H9 (cell line): ENCODE measurements around the gene ELMOD1. TPM values are rescaled to one million over a fixed set of nuclear protein-coding genes. Genes with fewer than 3 reads are reported as not detected.

Source experiments
- DNase-seq: peaks from one replicate; pipeline ENCODE4 v3.0.0-alpha.2; 2017
- H2AFZ ChIP-seq: one replicate; pipeline ENCODE4 v1.6.1; 2013; ENCODE audit warnings: mild to moderate bottlenecking, low read length, control low read depth, moderate library complexity
- H2AK5ac ChIP-seq: 2 replicates; pipeline ENCODE4 v1.6.1; 2013; ENCODE audit warnings: low read length, control low read depth, mixed read lengths; ENCODE audit not compliant: insufficient read length
- H2BK120ac ChIP-seq: one replicate; pipeline ENCODE4 v1.6.1; 2013; ENCODE audit warnings: low read depth, mild to moderate bottlenecking, low read length, control low read depth, inconsistent platforms; ENCODE audit not compliant: poor library complexity, severe bottlenecking
- H2BK12ac ChIP-seq: 2 replicates; pipeline ENCODE4 v1.6.1; 2013; ENCODE audit warnings: low read length, control low read depth, mixed read lengths, low read depth; ENCODE audit not compliant: insufficient read length
- H2BK15ac ChIP-seq: 2 replicates; pipeline ENCODE4 v1.6.1; 2013; ENCODE audit warnings: low read depth, low read length, control low read depth
- H2BK20ac ChIP-seq: one replicate; pipeline ENCODE4 v1.6.1; 2013; ENCODE audit warnings: low read depth, mild to moderate bottlenecking, low read length, control low read depth, inconsistent platforms; ENCODE audit not compliant: poor library complexity, severe bottlenecking
- H2BK5ac ChIP-seq: 2 replicates; pipeline ENCODE4 v1.6.1; 2013; ENCODE audit warnings: low read length, control low read depth, mixed read lengths; ENCODE audit not compliant: insufficient read length
- H3K14ac ChIP-seq: 2 replicates; pipeline ENCODE4 v1.6.1; 2013; ENCODE audit warnings: low read length, control low read depth; ENCODE audit not compliant: insufficient read depth
- H3K18ac ChIP-seq: 2 replicates; pipeline ENCODE4 v1.6.1; 2013; ENCODE audit warnings: low read depth, mild to moderate bottlenecking, mixed read lengths, low read length, control low read depth; ENCODE audit not compliant: insufficient read length
- H3K23ac ChIP-seq: 2 replicates; pipeline ENCODE4 v1.6.1; 2013; ENCODE audit warnings: low read length, control low read depth, mixed read lengths, low read depth; ENCODE audit not compliant: insufficient read length
- H3K23me2 ChIP-seq: 2 replicates; pipeline ENCODE4 v1.6.1; 2013; ENCODE audit warnings: low read depth, mild to moderate bottlenecking, mixed read lengths, low read length, control low read depth; ENCODE audit not compliant: insufficient read length, poor library complexity, severe bottlenecking
- H3K27ac ChIP-seq: 2 replicates; pipeline ENCODE4 v1.5.1; 2013; ENCODE audit warnings: low read length, control low read depth, mixed read lengths, low read depth; ENCODE audit not compliant: insufficient read length
- H3K27me3 ChIP-seq: 2 replicates; pipeline ENCODE4 v1.6.1; 2013; ENCODE audit warnings: low read length, control low read depth, inconsistent platforms; ENCODE audit not compliant: insufficient read depth
- H3K4ac ChIP-seq: 2 replicates; pipeline ENCODE4 v1.6.1; 2013; ENCODE audit warnings: low read depth, mild to moderate bottlenecking, control low read depth, inconsistent platforms, low read length, moderate library complexity
- H3K4me1 ChIP-seq: 2 replicates; pipeline ENCODE4 v1.6.1; 2013; ENCODE audit warnings: low read length, control low read depth, inconsistent platforms; ENCODE audit not compliant: insufficient read depth
- H3K4me2 ChIP-seq: 2 replicates; pipeline ENCODE4 v1.6.1; 2013; ENCODE audit warnings: low read length, control low read depth, mixed read lengths; ENCODE audit not compliant: insufficient read length, insufficient read depth
- H3K56ac ChIP-seq: 2 replicates; pipeline ENCODE4 v1.6.1; 2013; ENCODE audit warnings: low read depth, mild to moderate bottlenecking, mixed read lengths, low read length, control low read depth; ENCODE audit not compliant: insufficient read length
- H3K79me1 ChIP-seq: 2 replicates; pipeline ENCODE4 v1.6.1; 2013; ENCODE audit warnings: low read depth, mild to moderate bottlenecking, moderate library complexity, low read length, control low read depth, inconsistent platforms; ENCODE audit not compliant: insufficient read depth, poor library complexity, severe bottlenecking
- H3K79me2 ChIP-seq: 2 replicates; pipeline ENCODE4 v1.6.1; 2013; ENCODE audit warnings: low read length, control low read depth, inconsistent platforms; ENCODE audit not compliant: insufficient read depth
- H3K9ac ChIP-seq: 2 replicates; pipeline ENCODE4 v1.6.1; 2013; ENCODE audit warnings: low read length, control low read depth, mixed read lengths; ENCODE audit not compliant: insufficient read length; ENCODE audit errors: extremely low read depth
- H3K9me3 ChIP-seq: one replicate; pipeline ENCODE4 v1.6.1; 2013; ENCODE audit warnings: low read depth, low read length, inconsistent platforms; ENCODE audit not compliant: control insufficient read depth
- H3T11ph ChIP-seq: one replicate; pipeline ENCODE4 v1.6.1; 2013; ENCODE audit warnings: mild to moderate bottlenecking, low read length, control low read depth, inconsistent platforms
- H4K20me1 ChIP-seq: one replicate; pipeline ENCODE4 v1.6.1; 2013; ENCODE audit not compliant: control insufficient read depth, insufficient read length, insufficient read depth
- H4K5ac ChIP-seq: 2 replicates; pipeline ENCODE4 v1.6.1; 2013; ENCODE audit warnings: low read depth, mild to moderate bottlenecking, mixed read lengths, low read length, control low read depth; ENCODE audit not compliant: insufficient read length
- H4K8ac ChIP-seq: replicated peaks from 2 replicates; pipeline ENCODE4 v1.6.1; 2013; ENCODE audit warnings: low read length, control low read depth, mixed read lengths, low read depth; ENCODE audit not compliant: insufficient read length
- H4K91ac ChIP-seq: 2 replicates; pipeline ENCODE4 v1.6.1; 2013; ENCODE audit warnings: low read depth, mild to moderate bottlenecking, moderate library complexity, mixed read lengths, low read length, control low read depth; ENCODE audit not compliant: insufficient read length
- H3K27ac Mint-ChIP-seq, 3 experiments: 2 replicates in 2 of 3; 3 replicates in 1 of 3; pipeline ENCODE4 v1.8.0; 2020 to 2021; ENCODE audit warnings: mixed read lengths in 3 of 3, mild to moderate bottlenecking in 1 of 3, moderate library complexity in 1 of 3
- H3K27me3 Mint-ChIP-seq: 2 replicates; pipeline ENCODE4 v1.8.0; 2021; ENCODE audit warnings: low read depth, mild to moderate bottlenecking, moderate library complexity, mixed read lengths
- H3K36me3 Mint-ChIP-seq, 3 experiments: 2 replicates in 2 of 3; 3 replicates in 1 of 3; pipeline ENCODE4 v1.8.0; 2020 to 2021; ENCODE audit warnings: low read depth in 3 of 3, mixed read lengths in 3 of 3; ENCODE audit not compliant: insufficient read depth in 1 of 3
- H3K4me1 Mint-ChIP-seq, 2 experiments: 2 replicates each; pipeline ENCODE4 v1.8.0; 2020; ENCODE audit warnings: mixed read lengths in 2 of 2
- H3K4me3 Mint-ChIP-seq, 2 experiments: 2 replicates in 1 of 2; 3 replicates in 1 of 2; pipeline ENCODE4 v1.8.0; 2020 to 2021; ENCODE audit warnings: mild to moderate bottlenecking in 2 of 2, mixed read lengths in 2 of 2, moderate library complexity in 1 of 2
- H3K9me3 Mint-ChIP-seq, 2 experiments: 2 replicates in 1 of 2; 3 replicates in 1 of 2; pipeline ENCODE4 v1.8.0; 2020; ENCODE audit warnings: mild to moderate bottlenecking in 2 of 2, mixed read lengths in 2 of 2, moderate library complexity in 1 of 2
- whole genome bisulfite sequencing: extraction: QIAGEN DNeasy Blood & Tissue Kit; methylation state at CpG from one replicate; pipeline ENCODE4 v1.1.7; 2013; ENCODE audit warnings: missing lambda C conversion rate, low lambda C conversion rate, mixed read lengths; ENCODE audit not compliant: insufficient read length; ENCODE audit errors: extremely low coverage; 5-methylcytosine and 5-hydroxymethylcytosine counted together
- total RNA-seq: library from RNA; stranded (reverse); gene quantifications from 2 replicates; pipeline ENCODE4 v1.2.1, GENCODE V29; 2021
- TF ChIP-seq, protein P1 (sequence below): fragments of 200-600 bp; sonication (generic); conservative IDR thresholded peaks from 3 replicates; pipeline ENCODE4 v1.8.0; 2021; ENCODE audit warnings: antibody characterized with exemption, mild to moderate bottlenecking

The ELMOD1 gene
- total RNA-seq, 1 experiment from 2014 or later, result 0.61 TPM

DNA sequence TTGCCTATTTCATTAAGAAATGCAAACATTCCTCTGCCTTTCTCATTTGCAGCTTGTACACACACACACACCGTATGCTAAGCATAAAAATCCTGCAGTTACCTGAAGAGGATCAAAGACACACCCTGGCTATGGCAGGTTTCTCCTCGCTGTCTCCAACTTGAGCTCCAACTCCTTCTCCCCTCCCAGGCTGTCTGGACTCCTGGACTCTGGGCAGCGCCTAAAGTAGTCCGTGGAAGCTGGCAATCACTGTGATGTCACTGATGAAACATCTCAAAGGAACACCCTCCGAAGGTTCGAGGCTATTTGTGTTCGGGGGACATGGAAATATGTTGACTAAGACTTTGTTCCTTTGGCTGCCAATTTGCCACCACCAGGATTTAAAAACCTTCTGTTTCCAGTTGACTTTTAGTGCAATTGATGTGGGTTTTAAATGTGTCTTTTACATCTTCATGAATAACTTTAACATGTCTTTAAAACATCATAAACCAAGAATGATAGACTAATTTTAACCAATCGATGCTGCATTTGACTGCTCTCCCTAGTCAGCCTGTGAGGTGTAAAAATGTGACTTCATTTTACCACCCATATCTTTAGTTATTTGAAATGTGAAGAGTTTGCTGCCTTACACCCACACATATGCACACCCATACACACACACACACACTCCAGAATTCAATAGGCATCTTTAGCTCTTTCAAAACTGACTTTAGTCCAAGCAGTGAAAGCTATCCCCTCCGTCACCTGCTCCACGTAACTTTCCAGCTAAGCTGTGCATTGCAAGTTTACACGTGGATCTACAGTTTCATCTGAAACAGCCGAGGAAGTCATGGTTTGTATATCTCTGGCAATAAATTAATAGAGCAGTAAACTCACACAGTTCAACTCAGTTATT, 121.2 kb downstream of the ELMOD1 start, which contains the start of gene SLN:
TSS of gene SLN (minus strand) at position 196 of the 895 bp plus-strand sequence.
- Histone ChIP-seq H3K27me3 (no peaks in the 10 kb centered on the region), H4K91ac (no peak within 1 kb of the TSS), H2AK5ac (no peak within 1 kb of the TSS), H3K4ac (no peak within 1 kb of the TSS), H3K23me2 (no peaks in the 10 kb centered on the region), H3K4me2 (no peak within 1 kb of the TSS), H2AFZ (no peak within 1 kb of the TSS), H3K79me2 (no peaks in the 10 kb centered on the region), H2BK20ac (no peak within 1 kb of the TSS), H3K79me1 (no peaks in the 10 kb centered on the region), H4K5ac (no peak within 1 kb of the TSS), H3K9ac (no peak within 1 kb of the TSS), H2BK5ac (no peak within 1 kb of the TSS), H2BK12ac (no peak within 1 kb of the TSS), H3K14ac (no peak within 1 kb of the TSS), H2BK120ac (no peak within 1 kb of the TSS), H3K23ac (no peak within 1 kb of the TSS), H3K27ac (no peak within 1 kb of the TSS), H3K18ac (no peak within 1 kb of the TSS), H3K56ac (no peak within 1 kb of the TSS), H3T11ph (no peak within 1 kb of the TSS), H3K9me3 (no peaks in the 10 kb centered on the region), H4K8ac (no peak within 1 kb of the TSS), H4K20me1 (no peaks in the 10 kb centered on the region), H3K4me1 (peaks cover 8% of the 10 kb centered on the region; the same call in 1 of the 2 replicates), H2BK15ac (no peak within 1 kb of the TSS)
- DNase-seq, result no peak
- no CpG with 5 or more reads among the region's 12 CpGs for WGBS
- peaks cover 11% of the 10 kb centered on the region for H3K27me3 Mint-ChIP-seq
- H3K4me3 Mint-ChIP-seq, result no peak within 1 kb of the TSS
- H3K4me1 Mint-ChIP-seq, result peaks cover 17 to 22% of the 10 kb centered on the region in 2 experiments
- peaks cover 0 to 4% of the 10 kb centered on the region in 2 experiments; a peak in 2 of 5 replicates for H3K9me3 Mint-ChIP-seq
- TF ChIP-seq, protein P1, sequence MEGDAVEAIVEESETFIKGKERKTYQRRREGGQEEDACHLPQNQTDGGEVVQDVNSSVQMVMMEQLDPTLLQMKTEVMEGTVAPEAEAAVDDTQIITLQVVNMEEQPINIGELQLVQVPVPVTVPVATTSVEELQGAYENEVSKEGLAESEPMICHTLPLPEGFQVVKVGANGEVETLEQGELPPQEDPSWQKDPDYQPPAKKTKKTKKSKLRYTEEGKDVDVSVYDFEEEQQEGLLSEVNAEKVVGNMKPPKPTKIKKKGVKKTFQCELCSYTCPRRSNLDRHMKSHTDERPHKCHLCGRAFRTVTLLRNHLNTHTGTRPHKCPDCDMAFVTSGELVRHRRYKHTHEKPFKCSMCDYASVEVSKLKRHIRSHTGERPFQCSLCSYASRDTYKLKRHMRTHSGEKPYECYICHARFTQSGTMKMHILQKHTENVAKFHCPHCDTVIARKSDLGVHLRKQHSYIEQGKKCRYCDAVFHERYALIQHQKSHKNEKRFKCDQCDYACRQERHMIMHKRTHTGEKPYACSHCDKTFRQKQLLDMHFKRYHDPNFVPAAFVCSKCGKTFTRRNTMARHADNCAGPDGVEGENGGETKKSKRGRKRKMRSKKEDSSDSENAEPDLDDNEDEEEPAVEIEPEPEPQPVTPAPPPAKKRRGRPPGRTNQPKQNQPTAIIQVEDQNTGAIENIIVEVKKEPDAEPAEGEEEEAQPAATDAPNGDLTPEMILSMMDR, result no peak
- H3K27ac Mint-ChIP-seq, result no peak within 1 kb of the TSS
- no peaks in the 10 kb centered on the region; a peak in 2 of 7 replicates for H3K36me3 Mint-ChIP-seq
